ENCODE data around the gene RRP1. TPM values are rescaled to one million over a fixed set of nuclear protein-coding genes. Genes with fewer than 3 reads are reported as not detected.
A peak's percentile ranks its signal among the peaks of the same experiment; 100 is the strongest.

The RRP1 gene
- total RNA-seq, 2 donors from 2014 or later, result 13.0 to 18.5 TPM

DNA sequence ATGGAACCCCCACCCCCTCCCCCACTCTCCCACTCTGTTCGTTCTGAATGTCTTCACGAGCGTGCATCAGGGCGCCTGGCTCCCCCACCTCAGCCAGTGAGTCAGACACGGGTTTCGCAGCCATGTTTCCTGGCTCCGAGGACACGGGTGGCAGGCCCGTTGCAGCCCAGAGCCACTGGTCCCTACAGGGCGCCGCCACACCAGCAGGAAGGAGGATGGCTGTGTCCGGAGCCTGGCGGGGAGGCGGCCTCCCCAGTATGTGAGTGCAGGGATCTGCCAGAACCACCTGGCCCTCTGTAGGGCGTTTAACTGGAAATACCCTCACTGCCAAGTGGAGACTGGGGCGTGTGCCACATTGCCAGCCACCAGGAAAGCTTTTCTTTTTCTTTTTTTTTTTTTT, 31.8 kb upstream of the RRP1 start:
- ATAC-seq (no peak), DNase-seq (no peak)
- intact Hi-C loops (cut with DNase I, micrococcal nuclease), result no loop called here

DNA sequence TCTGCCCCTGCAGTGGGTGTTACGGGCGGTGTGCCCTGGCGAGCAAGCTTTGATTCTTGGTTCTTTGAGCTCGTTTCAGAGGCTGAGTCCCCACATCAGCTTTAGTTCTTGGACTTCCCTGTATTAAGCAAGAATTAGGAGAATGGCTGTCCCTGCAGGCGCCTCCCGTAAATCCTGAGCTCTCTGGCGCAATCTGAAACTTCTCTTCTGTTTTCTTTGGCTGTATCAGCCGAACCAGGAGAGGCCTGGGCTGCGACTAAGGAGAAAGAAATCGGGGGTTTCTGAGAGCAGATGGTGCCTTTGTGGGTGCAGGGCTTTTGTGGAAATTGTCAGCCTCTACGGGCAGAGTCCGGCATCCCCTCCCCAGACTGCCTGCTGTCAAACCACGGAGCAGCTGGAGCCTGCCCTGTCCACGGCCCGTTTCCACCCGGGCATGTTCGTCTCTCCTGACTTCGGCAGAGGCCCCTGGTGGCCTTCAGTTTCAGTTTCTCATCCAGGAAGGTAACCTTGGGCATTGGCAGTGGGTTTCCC, 31.2 kb upstream of the RRP1 start:
- intact Hi-C loops (cut with DNase I, micrococcal nuclease), result no loop called here
- ATAC-seq (no peak), DNase-seq (no peak)

DNA sequence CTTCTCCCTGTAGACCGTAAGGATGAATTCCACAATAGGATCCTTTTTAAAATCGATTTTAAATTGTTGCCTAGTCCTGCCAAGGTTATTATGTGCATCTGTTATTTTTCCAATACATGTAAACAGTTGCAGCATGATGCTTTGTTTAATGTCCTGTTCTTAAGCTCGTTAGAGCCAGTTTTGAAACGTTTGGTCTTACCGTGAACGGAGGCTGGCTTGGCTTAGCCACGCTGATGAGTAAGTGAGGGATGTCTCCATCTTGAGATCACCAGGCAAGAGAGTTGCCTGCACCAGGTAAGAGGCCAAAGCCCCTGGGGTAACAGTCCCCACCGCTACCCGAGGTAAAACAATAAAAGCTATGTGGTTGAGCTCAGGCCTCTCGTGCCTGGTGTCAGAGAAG, 30.6 kb upstream of the RRP1 start:
- DNase-seq, result no peak
- intact Hi-C loops (cut with DNase I, micrococcal nuclease), result no loop called here
- ATAC-seq, result no peak

DNA sequence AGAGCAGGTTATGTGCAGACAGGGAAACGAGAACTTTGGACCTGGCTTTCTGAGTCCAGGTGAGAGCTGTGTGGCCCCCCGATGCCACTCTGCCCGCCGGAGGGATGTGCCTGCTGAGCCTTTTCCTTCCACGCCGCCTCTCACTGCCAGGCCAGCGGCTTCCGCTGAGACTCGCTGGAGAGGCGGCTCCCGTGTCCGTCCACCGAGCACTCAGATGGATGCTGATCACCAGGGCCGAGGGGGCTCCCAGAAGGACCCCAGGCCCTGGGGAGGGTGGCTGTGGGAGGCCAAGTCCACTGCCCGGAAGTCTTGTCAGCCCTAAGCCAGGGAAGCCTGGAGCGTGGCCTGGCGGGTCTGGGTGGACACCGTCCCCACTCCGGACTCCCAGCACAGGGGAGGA, 29.7 kb upstream of the RRP1 start:
- no peak for ATAC-seq
- intact Hi-C loops (cut with DNase I, micrococcal nuclease), result no loop called here

DNA sequence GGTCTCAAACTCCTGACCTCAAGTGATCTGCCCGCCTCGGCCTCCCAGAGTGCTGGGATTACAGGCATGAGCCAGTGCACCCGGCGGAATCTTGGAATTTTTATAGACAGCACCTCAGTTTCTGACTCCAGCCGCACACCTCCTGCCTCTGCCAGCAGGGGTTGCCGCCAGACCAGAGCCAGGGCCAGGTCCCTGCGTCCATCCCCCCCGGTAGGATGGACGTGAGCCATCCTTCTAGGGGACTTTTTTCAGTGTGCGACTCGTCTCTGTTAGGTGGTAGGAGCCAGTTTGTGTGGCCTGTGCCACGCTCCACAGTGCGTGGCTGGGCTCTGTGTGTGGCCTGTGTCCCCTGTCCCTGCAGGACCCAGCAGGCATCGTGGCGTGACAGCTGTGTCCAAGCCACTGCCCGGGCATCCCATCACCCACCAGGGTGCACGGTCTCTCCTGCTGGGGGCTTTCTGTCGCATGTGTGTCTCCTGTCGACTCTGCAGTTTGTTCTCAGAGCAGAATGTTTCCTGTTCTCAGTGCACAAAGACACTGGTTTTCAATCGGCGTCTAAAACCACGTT, 28.9 kb upstream of the RRP1 start:
- no peak for DNase-seq
- ATAC-seq, result no peak
- intact Hi-C loops (cut with DNase I, micrococcal nuclease), result no loop called here

More for the DNA sequence above, 29.7 kb upstream of the RRP1 start:
- DNase-seq, result no peak

DNA sequence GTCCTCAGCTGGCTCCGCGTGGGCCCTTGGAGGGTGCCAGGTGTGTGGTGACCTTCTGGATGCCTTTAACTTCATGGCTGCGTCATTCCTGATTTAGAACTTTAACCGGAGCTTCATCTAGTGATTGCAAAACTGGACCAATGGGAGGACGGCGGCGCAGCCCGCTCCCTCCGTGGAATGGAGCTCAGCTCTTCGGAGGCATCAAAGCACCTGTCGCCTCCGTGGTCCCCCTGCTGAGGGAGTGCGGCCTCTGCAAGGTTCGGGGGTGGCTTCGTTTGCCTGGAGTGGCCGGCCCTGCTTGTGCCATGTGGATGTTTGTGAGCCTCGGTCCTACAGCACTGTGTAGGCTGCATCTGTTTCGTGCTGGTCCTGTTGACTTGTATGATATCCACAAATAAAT, 27.5 kb upstream of the RRP1 start:
- DNase-seq (no peak), ATAC-seq (no peak)
- intact Hi-C loops (cut with DNase I, micrococcal nuclease), result no loop called here

DNA sequence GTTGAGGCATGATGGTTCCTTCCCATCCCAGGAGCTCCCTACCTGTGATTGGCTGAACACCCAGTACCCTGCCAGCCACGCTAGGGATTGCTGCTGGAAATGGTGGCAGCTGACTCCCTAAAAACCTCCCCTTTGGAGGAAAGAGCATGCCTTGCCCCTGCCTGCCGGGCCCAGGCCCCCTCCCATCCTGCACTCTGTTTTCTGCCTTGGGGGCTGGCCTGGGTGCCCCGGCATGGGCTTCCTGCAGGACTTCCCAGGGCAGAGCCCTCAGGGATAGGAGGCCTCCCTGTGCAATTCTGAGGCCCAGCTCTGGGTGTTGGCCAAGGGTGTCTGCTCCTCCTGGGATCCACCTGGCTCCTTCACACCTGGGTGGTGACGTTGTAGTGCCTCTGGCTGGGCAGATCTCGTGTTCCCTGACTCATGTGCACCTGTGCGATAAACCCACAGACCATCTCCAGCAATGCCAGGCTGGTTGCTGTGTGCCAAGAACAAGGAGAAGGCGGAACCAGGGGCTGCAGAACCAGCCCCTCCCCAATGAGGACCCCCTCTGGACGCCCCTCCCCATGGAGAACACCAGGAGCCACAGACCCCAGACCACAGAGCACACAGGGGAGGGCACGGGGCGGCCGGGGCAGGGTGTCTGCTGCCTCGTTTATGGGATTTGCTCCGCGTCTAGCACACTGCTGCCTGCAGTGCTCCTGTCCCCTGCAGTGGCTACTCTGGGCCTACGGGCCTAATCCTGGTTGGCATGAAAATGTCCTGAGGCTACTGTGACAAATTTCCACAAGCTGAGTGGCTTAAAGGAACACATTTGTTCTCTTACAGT, 26.9 kb upstream of the RRP1 start:
- DNase-seq (no peak), ATAC-seq (no peak)
- intact Hi-C loops (cut with DNase I, micrococcal nuclease), result no loop called here

DNA sequence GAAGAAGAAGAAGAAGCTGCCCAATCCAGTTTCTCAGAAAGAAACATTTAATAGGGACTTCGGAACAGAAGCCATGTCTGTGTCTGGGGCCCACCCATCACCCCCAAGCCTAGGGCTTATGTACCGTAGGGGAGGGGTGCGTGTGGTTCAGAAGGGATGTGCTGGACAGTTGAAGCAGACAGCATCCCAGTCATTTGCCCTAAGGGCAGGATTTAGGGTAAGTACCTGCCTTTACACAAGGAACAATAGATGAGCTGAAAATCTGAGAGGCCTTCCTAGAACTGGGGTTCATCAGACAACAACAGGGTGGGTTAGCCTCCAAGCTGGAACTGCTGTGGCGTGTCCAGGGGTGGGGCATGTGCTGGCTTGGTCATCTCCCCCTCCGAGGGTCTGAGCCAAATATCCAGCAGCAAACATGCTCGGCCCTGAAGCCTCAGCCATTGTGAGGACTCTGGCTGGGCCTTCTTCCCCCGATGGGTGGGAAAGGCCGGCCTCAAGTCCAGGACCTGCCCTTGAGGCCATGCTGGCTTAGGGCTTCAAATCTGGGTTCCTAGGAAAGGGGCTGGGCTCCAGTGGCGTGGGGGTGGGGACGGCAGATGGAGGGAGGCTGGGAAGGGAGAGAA, 25.4 kb upstream of the RRP1 start:
- intact Hi-C loops (cut with DNase I, micrococcal nuclease), result no loop called here
- DNase-seq (no peak), ATAC-seq (no peak)

DNA sequence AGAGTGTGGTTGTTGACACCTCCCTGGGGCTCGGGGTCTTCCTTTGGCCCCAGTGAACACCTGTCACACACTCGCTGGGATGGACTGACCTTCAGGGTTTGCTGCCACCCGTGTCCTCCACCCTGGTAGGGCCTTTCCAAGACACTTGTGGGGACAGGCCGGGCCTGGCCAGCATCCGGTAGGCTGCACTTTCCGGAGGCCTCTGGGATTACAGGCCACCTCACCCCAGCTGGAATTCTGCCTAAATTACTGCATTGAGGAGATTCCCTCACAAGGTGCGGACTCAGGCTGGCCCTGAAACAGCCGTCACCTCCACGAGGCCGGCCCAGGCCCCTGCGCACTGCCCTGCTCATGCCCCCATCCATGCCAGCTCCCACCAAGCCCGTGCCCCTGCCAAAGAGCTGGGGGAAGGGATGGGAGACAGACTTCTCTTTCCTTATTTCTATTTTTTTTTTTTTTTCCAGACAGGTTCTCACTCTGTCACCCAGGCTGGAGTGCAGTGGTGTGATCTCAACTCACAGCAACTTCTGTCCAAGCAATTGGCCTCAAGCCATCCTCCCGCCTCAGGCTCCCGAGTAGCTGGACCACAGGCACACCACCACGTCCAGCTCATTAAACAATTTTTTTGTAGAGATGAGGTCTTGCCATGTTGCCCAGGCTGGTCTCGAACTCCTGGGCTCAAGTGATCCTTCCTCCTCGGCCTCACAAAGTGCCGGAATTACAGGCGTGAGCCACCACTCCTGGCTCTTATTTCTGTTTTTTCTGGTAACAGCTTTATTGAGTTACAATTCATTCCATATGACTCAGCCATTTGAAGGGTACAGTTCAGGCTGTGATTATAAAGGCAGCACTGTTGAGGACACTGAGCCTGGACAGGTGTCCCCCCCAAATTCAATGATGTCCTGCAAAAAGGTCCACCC, 24.5 kb upstream of the RRP1 start:
- no peak for ATAC-seq
- no peak for DNase-seq
- intact Hi-C loops (cut with DNase I, micrococcal nuclease), result no loop called here

DNA sequence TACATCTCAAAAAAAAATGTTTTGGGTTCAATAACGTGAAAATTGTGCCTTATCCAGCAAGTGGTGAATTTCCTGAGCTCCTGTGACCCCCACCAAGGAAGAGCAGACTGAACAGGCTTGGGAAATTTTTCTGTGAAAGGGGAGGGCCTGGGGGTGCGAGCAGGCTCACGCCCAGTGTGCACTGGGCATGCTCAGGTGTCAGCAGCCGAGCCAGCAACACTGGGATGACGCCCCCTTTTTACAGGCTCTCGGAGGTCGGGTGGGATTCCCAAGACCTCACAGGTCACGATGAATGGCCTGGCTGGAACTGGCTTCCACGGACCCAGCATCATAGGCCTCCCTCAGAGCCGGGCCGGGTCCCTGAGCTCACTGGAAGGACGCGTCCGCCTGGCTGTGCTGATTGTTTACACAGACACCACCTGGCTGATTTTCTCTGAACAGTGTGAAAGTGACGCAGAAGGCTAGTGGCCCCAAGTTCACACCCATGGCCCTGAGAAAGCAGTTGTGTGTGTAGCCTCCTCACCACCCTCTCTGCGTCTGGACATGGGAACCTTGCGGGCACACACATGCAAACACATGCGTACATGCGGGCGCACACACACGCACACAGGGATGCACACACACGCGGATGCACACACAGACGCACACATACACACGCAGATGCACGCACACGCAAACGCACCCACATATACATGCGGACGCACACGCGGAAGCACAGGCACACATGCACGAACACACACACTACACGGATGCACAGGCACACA, 22.5 kb upstream of the RRP1 start:
- DNase-seq (peak in 1 of 2 donors; percentile 33), ATAC-seq (peak; percentile 46)
- intact Hi-C loops (cut with DNase I, micrococcal nuclease), result no loop called here

DNA sequence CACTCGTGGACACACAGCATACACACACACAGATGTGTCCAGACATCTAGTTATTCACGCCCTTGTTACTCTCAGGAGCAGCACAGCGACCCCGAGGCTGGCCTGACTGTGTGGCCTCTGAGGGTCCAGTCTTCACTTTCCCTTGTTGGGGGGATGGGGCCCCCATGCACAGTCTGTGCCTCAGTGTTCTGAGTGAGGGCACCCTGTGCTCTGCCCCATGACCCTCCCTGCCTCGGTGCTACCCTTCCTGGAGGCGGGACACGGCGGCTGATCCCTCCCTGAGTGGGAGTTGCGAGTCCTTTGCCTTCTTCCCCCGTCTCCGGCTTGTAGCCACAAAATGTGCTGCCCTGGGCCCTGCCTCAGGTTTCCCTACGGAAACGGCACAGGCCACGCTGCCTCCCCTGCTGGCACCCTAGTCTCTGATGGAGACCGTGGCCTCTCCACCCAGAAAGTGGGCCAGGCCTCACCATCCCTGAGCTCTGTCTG, 21.8 kb upstream of the RRP1 start:
- ATAC-seq, result peak; percentile 7
- intact Hi-C loops (cut with DNase I, micrococcal nuclease), result no loop called here
- no peak for DNase-seq

DNA sequence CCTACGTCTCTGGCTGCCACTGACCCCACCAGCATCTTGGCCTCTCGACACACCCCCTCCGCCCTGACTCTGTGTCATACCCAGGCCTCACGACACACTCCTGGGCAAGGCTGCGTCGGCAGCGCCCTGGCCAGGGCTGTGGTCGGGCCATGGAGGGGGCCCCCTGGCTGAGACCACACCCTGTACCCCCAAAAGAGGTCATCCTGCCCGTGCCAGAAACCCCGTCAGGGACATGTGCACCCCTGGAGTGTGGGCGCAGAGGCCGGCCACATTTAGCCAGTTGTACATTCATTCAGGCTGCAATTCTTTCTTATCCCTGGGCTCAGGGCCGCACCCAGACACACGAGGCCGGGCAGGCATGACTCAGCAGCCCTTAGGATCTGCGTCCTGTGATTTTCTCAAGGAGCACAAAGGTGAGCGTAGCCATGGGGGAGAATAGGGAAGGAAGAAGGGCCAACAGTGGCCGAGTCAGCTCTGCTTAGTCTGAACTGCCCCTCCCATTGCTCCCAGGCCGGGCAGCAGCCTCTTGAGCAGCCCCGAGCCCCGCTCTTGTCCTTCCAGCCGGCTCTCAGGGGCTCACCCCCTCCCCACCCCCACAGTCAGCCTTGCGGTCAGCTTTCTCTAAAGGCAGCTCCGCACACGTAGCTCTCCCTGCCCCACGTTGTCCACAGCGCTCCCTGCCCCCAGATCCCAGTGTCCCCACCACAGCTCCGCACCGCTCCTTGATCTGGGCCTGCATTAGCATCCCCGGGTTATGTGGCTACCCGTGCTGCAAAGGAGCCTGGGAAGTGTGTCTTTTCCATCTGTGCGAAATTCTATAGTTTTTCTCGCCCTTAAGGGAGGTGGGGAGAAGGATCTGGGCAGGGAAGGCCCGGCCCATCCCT, 21.2 kb upstream of the RRP1 start:
- DNase-seq (peak; percentile 69 to 81), ATAC-seq (peak; percentile 86)
- intact Hi-C loops (cut with DNase I, micrococcal nuclease), result no loop called here

DNA sequence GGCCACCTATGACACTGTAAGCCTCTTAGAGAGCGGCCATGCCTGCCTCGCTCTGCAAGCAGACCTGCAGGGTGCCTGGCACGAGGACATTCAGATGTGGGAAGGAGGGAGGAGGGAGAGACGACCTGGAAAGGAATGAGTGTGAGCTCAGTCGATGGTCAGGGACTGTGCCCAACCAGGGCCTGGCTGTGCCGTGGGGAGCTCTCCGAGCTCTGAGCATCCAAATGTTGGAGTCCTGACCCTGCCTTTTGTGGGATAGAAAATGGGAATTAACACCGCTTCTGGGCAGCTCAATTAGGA, 20.6 kb upstream of the RRP1 start:
- intact Hi-C loops (cut with DNase I, micrococcal nuclease), result no loop called here
- ATAC-seq (no peak), DNase-seq (no peak)

DNA sequence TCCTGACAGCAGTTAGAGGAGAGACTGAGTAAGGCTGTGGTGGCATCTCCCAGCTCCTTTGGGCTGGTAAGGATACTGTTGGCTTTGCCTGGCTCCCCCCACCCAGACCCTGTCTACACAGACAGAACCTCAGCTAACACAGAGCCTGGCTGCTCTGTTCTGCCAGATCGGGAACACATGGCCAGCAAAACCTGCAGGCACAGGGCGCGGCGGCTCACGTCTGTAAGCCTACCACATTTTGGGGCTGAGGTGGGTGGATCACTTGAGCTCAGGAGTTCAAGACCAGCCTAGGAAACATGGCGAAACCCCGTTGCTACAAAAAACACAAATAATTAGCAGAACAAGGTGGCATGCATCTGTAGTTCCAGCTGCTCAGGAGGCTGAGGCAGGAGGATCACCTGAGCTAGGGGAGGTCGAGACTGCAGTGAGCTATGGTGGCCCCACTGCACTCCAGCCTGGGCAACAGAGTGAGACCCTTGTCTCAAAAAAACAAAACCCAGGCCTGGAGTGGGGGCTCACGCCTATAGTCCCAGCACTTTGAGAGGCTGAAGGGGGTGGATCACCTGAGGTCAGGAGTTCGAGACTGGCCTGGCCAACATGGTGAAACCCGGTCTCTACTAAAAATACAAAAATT, 19.9 kb upstream of the RRP1 start:
- DNase-seq (no peak), ATAC-seq (no peak)
- intact Hi-C loops (cut with DNase I, micrococcal nuclease), result no loop called here

DNA sequence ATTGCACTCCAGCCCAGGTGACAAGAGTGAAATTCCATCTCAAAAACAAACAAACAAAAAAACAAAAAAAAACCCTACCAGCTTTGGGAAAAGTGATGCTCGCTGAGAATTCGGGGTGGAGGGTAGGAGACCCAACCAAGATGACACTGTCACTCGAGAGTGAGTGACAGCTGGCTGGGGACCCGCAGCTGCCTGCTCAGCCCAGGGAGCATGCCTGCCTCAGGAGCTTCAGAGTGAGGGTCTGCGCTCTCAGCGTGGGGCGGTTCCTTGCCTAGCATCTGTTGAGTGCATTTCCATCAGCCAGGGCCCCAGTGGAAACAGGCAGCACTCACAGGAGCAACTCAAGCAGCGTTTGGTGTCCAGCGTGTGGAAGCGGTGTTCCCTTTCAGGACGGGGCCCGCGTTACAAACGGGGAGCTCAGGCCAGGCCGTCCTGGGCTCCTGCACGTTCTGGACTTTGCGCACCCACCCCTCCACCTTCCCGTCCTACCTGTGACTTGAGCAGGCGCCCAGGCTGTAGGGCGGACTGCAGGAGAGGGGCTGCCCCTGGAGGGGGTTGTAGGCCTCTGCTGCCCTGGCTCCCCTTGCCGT, 19.2 kb upstream of the RRP1 start:
- ATAC-seq, result no peak
- no peak for DNase-seq
- intact Hi-C loops (cut with DNase I, micrococcal nuclease), result no loop called here

DNA sequence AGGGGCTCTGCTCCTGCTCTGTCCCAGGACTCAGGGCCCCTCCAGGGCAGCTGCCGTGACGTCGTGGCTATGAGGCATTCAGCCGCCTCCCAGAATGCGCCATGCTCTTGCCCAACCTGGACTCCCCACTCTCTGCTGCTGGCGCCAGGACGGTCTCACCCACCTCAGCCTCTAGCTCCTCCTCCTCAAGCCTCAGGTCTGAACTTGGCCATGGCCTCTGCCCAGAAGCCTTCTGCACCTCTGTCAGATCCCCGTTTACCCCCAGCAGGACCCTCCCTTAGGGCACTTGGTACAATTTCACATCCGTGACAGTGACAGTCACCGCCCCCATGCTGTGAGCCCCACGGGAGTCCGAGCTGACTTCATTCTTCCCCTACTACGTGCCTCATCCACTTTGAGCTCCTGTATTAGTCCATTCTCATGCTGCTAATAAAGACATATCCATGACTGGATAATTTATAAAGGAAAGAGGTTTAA, 18.1 kb upstream of the RRP1 start:
- intact Hi-C loops (cut with DNase I, micrococcal nuclease), result no loop called here
- ATAC-seq, result no peak
- DNase-seq, result no peak
